Liver (tissue), 3 donors: Measurements from ENCODE around the gene TYMS.
A peak's percentile ranks its signal among the peaks of the same experiment; 100 is the strongest.

Experiments
- EGR1 ChIP-seq, 2 donors: IDR thresholded peaks; 2 replicates each; pipeline ENCODE4 v1.6.1; 2016 to 2018; ENCODE audit warnings: antibody characterized with exemption in 2 of 2, low read depth in 2 of 2
- RAD21 ChIP-seq, 2 donors: IDR thresholded peaks; 2 replicates each; pipeline ENCODE4 v1.6.1; 2016; ENCODE audit warnings: antibody characterized with exemption in 2 of 2, mild to moderate bottlenecking in 2 of 2
- RXRA ChIP-seq, 2 donors: IDR thresholded peaks; 2 replicates each; pipeline ENCODE4 v1.6.1; 2017 to 2018; ENCODE audit warnings: antibody characterized with exemption in 2 of 2, mild to moderate bottlenecking in 1 of 2
- SP1 ChIP-seq: IDR thresholded peaks from 2 replicates; pipeline ENCODE4 v1.6.1; 2018; ENCODE audit warnings: antibody characterized with exemption, mild to moderate bottlenecking
- TAF1 ChIP-seq: conservative IDR thresholded peaks from 2 replicates; pipeline ENCODE4 v1.6.1; 2016; ENCODE audit warnings: antibody characterized with exemption, mild to moderate bottlenecking
- YY1 ChIP-seq: IDR thresholded peaks from 2 replicates; pipeline ENCODE4 v1.6.1; 2016; ENCODE audit warnings: antibody characterized with exemption, mild to moderate bottlenecking
- TF ChIP-seq, protein P1 (sequence below): fragments of 150-350 bp; IDR thresholded peaks from 2 replicates; pipeline ENCODE4 v1.5.1; 2017; ENCODE audit warnings: improper control_type of control experiment, low read depth, low read length; ENCODE audit not compliant: missing input control
- TF ChIP-seq, protein P2 (sequence below): IDR thresholded peaks from 2 replicates; pipeline ENCODE4 v1.6.1; 2016; ENCODE audit warnings: antibody characterized with exemption
- TF ChIP-seq, protein P3 (sequence below): IDR thresholded peaks from 2 replicates; pipeline ENCODE4 v1.6.1; 2016; ENCODE audit warnings: antibody characterized with exemption
- TF ChIP-seq, protein P4 (sequence below): IDR thresholded peaks from 2 replicates; pipeline ENCODE4 v1.6.1; 2016; ENCODE audit warnings: antibody characterized with exemption, mild to moderate bottlenecking
- TF ChIP-seq, protein P5 (sequence below): IDR thresholded peaks from 2 replicates; pipeline ENCODE4 v1.6.1; 2016; ENCODE audit warnings: antibody characterized with exemption
- donor health status: healthy.
- donor health status: healthy.

DNA sequence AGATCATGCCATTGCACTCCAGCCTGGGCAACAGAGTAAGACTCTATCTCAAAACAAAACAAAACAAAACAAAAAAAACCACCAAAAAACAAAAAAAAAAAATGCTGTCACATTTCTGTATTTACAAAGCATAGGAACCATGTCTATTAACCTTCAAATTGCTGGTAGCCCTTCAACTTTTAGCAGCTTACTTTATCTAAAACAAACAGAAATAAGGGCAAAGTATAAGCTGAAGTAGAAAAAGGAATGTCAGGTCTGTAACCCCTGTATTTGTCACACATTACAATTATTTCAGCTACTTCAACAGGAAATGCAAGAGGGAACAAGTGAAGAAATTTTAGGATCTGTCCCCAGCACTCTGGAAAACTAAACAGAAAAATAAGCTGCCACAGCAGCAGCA, 25.4 kb downstream of the TYMS start:
- TF ChIP-seq, protein P1, sequence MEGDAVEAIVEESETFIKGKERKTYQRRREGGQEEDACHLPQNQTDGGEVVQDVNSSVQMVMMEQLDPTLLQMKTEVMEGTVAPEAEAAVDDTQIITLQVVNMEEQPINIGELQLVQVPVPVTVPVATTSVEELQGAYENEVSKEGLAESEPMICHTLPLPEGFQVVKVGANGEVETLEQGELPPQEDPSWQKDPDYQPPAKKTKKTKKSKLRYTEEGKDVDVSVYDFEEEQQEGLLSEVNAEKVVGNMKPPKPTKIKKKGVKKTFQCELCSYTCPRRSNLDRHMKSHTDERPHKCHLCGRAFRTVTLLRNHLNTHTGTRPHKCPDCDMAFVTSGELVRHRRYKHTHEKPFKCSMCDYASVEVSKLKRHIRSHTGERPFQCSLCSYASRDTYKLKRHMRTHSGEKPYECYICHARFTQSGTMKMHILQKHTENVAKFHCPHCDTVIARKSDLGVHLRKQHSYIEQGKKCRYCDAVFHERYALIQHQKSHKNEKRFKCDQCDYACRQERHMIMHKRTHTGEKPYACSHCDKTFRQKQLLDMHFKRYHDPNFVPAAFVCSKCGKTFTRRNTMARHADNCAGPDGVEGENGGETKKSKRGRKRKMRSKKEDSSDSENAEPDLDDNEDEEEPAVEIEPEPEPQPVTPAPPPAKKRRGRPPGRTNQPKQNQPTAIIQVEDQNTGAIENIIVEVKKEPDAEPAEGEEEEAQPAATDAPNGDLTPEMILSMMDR: no peak
- TF ChIP-seq EGR1 (IDR thresholded peaks at IDR 0.05; ENCODE audit: low read depth in 2 of 2): no peak
- TF ChIP-seq RAD21 (IDR thresholded peaks at IDR 0.05): peak in 1 of 2 donors; percentile 6
- TF ChIP-seq, protein P2, sequence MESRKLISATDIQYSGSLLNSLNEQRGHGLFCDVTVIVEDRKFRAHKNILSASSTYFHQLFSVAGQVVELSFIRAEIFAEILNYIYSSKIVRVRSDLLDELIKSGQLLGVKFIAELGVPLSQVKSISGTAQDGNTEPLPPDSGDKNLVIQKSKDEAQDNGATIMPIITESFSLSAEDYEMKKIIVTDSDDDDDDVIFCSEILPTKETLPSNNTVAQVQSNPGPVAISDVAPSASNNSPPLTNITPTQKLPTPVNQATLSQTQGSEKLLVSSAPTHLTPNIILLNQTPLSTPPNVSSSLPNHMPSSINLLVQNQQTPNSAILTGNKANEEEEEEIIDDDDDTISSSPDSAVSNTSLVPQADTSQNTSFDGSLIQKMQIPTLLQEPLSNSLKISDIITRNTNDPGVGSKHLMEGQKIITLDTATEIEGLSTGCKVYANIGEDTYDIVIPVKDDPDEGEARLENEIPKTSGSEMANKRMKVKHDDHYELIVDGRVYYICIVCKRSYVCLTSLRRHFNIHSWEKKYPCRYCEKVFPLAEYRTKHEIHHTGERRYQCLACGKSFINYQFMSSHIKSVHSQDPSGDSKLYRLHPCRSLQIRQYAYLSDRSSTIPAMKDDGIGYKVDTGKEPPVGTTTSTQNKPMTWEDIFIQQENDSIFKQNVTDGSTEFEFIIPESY: no peak
- TF ChIP-seq, protein P3, sequence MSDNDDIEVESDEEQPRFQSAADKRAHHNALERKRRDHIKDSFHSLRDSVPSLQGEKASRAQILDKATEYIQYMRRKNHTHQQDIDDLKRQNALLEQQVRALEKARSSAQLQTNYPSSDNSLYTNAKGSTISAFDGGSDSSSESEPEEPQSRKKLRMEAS: no peak
- TF ChIP-seq, protein P4, sequence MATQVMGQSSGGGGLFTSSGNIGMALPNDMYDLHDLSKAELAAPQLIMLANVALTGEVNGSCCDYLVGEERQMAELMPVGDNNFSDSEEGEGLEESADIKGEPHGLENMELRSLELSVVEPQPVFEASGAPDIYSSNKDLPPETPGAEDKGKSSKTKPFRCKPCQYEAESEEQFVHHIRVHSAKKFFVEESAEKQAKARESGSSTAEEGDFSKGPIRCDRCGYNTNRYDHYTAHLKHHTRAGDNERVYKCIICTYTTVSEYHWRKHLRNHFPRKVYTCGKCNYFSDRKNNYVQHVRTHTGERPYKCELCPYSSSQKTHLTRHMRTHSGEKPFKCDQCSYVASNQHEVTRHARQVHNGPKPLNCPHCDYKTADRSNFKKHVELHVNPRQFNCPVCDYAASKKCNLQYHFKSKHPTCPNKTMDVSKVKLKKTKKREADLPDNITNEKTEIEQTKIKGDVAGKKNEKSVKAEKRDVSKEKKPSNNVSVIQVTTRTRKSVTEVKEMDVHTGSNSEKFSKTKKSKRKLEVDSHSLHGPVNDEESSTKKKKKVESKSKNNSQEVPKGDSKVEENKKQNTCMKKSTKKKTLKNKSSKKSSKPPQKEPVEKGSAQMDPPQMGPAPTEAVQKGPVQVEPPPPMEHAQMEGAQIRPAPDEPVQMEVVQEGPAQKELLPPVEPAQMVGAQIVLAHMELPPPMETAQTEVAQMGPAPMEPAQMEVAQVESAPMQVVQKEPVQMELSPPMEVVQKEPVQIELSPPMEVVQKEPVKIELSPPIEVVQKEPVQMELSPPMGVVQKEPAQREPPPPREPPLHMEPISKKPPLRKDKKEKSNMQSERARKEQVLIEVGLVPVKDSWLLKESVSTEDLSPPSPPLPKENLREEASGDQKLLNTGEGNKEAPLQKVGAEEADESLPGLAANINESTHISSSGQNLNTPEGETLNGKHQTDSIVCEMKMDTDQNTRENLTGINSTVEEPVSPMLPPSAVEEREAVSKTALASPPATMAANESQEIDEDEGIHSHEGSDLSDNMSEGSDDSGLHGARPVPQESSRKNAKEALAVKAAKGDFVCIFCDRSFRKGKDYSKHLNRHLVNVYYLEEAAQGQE: no peak
- no peak for TF ChIP-seq TAF1
- TF ChIP-seq SP1: peak; percentile 32
- TF ChIP-seq, protein P5, sequence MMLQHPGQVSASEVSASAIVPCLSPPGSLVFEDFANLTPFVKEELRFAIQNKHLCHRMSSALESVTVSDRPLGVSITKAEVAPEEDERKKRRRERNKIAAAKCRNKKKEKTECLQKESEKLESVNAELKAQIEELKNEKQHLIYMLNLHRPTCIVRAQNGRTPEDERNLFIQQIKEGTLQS: no peak
- TF ChIP-seq RXRA (IDR thresholded peaks at IDR 0.05): peak in 1 of 2 donors; percentile 29
- TF ChIP-seq YY1: no peak
